Activated T-cell treated with anti-CD3 and anti-CD28 coated beads for 24 hours (primary cell): Measurements from ENCODE around the gene TAS2R20.
"Not testable (repeated sequence)": the region's sequence is repeated elsewhere in the genome, so short reads cannot be mapped to it uniquely, and the experiment has no call there.

Experiments used
- DNase-seq: peaks from one replicate; pipeline ENCODE4 v3.0.0-alpha.2; 2020; ENCODE audit warnings: low read depth

TAS2R20 gene

GRCh38 chr12:10998204-10998603 lies at the start of gene TAS2R20:
TAS2R20 (minus strand) TSS chr12:10998304; CDS start chr12:10997875, 429 bp downstream.
- DNase-seq, result no peak

DNA sequence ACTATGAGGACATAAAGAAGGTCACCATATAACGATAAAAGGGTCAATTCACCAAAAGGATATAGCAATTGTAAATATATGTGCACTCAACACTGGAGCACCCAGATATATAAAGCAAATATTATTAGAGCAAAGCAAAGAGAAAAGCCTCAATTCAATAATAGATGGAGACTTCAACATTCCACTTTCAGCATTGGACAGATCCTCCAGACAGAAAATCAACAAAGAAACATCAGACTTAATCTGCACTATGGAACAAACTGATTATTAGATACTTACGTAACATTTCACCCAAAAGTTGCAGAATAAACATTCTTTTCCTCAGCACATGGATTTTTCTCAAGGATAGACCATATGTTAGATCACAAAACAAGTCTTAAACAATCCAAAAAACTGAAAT lies 43.3 kb upstream of the TAS2R20 start:
- not testable (repeated sequence) for DNase-seq

GRCh38 chr12:11040162-11040561 lies 42.1 kb upstream of the TAS2R20 start:
- no peak for DNase-seq

- DNase-seq, result no peak
Measured at GRCh38 chr12:11039171-11039570, 41.1 kb upstream of the TAS2R20 start.

- not testable (repeated sequence) for DNase-seq
Measured at GRCh38 chr12:11033959-11034358, 35.9 kb upstream of the TAS2R20 start.

- no peak for DNase-seq
Measured at GRCh38 chr12:11031307-11031706, 33.2 kb upstream of the TAS2R20 start, which contains the start of gene TAS2R31. TAS2R31 (minus strand) TSS chr12:11031407; CDS start chr12:11031335, 72 bp downstream.

- DNase-seq, result no peak
Measured at GRCh38 chr12:11026118-11026517, 28.0 kb upstream of the TAS2R20 start.

- DNase-seq, result no peak
Measured at GRCh38 chr12:11023387-11023786, 25.3 kb upstream of the TAS2R20 start.

DNA sequence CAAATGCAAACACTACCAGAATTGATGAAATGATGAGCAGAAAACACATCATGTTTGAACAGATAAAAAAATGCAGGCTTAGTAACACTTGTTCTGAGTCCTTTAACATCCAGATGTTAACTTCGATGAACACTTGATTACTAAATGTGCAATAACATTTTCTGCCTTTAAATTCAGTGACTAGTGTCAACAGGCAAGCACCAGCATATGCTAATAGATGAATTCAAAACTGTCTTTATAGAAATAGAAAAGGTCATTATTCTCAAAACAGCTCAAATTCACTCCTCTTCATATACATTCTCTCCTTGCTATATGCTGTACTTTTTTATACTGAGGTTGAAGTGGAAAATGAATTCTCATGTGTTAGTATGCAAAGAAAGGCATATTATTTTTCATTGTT lies 24.4 kb upstream of the TAS2R20 start, which contains the start of gene TAS2R19:
Gene TAS2R19, minus strand, starts transcription at position 101 of the 400 bp plus-strand sequence. Its CDS starts 49 bp downstream, at position 52.
- DNase-seq, result no peak

DNA sequence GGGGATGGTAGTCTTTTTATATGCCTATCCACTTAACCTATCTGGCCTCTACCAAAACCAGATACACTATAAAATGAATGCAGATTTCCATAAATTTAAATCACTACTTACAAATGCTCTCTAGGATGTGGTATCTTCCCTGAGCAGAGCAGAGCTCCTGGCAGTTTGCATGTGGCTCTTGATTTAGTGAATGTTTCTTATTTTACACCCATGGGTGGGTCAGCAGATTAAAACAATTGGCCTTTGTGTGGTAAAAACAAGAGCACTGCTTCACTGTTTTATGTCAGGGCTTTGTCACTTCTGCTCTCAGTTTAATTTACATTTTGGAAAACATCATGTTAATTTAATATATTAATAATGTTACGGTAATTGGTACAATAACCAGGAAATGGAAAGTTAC lies 18.8 kb upstream of the TAS2R20 start:
- no peak for DNase-seq

DNA sequence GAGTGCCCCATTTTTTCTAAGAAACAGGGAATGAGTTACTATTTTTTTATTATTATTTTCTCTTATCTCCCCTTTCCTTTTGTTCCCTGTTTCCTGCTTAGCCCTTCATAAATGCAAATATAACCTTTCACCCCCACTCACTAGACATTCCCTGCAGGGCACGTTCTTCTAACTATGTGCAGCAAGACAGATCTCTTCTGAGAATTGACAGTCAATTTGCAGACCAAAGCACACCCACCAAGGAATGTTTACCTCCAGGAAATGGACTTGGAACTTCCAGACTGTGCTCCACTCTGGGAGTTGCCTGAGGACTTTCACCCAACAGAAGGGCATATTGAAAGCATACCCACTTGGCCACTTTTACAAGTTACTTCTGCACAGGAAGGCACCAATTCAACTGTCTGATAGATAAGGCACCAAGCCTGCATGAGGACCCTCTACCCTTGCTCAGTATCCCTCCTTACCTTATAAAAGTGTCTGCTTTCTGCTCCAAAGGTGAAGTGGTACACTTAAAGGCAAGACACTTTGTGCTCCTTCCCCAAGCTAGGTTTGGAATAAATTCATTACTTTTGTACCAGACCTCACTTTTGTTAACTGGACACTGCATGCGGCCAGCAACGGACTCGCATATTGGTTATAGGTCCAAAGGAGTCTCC lies 17.8 kb upstream of the TAS2R20 start:
- no peak for DNase-seq

DNA sequence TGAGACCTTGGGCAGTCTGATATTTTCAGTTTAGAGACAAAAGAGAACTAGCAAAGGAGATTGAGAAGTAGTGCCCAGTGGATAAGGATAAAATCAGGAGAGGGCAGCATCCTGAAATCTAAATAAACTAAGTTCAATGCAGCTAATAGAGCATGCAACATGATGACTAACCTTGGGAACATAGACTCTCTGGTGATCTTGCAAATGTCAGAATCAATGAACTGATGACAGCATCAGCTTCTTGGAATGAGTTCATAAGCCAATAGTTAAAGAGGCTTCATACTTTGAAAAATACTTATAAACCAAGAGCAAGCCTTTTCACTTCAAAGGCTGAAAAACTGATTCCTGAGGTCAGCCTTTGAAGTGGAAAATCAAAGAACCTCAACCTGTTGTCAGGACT lies 16.1 kb upstream of the TAS2R20 start:
- no peak for DNase-seq

DNA sequence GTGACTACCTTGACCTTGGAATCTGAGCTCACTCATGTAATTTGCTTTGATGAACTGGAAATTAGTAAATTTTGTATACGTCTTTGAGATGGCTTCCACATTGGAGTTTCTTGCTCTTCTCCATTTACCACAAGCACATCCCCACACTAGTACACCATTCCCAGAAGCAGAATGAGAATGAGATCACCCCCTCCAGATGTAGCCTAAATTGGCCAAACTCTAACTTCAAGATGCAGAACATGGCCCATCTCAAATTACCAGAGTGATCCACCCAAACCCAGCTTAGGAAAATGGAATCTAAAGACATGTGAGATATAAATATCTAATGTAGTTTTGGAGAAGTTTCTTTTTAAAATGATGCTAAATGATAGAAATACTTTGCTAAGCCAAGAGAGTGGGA lies 9.5 kb upstream of the TAS2R20 start:
- no peak for DNase-seq

- DNase-seq, result no peak
Measured at GRCh38 chr12:10994307-10994706, 3.8 kb downstream of the TAS2R20 start.

DNA sequence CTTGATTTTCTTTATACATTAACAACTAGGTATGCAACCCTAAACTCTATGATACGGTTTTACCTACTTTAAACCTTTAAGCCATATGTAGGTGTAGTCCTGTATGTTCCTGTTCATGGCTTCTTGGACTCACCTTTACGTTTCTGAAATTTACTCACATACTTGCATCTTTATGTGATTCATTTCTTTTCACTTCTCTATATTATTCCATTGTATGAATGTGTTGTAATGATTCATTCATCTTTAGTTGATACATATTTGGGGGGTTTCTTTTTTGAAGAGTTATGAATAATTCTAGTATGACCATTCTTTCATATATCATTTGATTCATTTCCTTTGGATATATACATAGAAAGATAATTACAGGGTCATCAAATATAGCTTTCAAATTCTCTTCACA lies 9.0 kb downstream of the TAS2R20 start:
- DNase-seq, result no peak

- no peak for DNase-seq
Measured at GRCh38 chr12:10986812-10987211, 11.3 kb downstream of the TAS2R20 start, which contains the start of gene TAS2R50. TAS2R50 (minus strand) TSS chr12:10986912; CDS start chr12:10986860, 52 bp downstream.

GRCh38 chr12:10982244-10982643 lies 15.9 kb downstream of the TAS2R20 start:
- DNase-seq, result peak; percentile 26

DNA sequence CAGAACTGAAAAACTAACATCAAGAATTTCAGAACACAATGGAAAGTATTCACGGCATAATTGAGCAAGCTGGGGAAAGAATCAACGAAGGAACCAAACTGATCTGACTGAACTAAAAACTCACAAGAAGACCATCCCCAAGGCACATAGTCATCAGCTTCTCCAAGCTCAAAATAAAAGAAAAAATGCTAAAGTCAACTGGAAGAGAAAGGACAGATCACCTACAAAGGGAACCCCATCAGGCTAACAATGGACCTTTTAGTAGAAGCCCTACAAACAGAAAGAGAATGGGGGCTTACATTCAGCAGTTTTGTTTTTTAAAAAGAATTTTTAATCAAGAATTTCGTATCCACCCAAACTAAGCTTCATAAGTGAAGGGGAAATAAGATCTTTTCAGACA lies 23.1 kb downstream of the TAS2R20 start:
- no peak for DNase-seq

- no peak for DNase-seq
Measured at GRCh38 chr12:10968765-10969456, 29.2 kb downstream of the TAS2R20 start.

- DNase-seq, result no peak
Measured at GRCh38 chr12:10967409-10967808, 30.7 kb downstream of the TAS2R20 start.

- no peak for DNase-seq
Measured at GRCh38 chr12:10966314-10966713, 31.8 kb downstream of the TAS2R20 start.

DNA sequence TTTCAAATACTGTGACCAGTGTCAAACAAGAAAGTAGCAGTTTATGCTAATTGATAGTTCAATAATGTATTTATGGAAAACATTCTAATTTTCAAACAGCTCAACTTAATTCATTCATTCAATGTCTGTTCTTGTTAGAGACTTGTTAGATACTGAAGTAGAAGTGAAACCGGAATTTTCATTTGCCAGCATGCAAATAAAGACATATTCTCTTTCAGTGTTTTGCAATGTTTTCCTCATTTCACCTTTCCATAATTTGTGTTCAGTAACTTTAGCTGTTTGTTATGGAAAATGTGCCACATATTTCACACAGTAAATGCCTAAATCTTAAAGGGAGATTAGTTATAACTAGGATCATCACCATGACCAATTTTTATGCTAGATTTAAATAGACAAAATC lies 32.6 kb downstream of the TAS2R20 start:
- DNase-seq, result no peak

GRCh38 chr12:10960211-10960610 lies 37.9 kb downstream of the TAS2R20 start:
- DNase-seq, result no peak
